Measurements from ENCODE around the gene RELN. TPM values are rescaled to one million over a fixed set of nuclear protein-coding genes. Genes with fewer than 3 reads are reported as not detected.

Gene RELN
- total RNA-seq, 1 experiment from 2014 or later: 0.48 TPM

DNA sequence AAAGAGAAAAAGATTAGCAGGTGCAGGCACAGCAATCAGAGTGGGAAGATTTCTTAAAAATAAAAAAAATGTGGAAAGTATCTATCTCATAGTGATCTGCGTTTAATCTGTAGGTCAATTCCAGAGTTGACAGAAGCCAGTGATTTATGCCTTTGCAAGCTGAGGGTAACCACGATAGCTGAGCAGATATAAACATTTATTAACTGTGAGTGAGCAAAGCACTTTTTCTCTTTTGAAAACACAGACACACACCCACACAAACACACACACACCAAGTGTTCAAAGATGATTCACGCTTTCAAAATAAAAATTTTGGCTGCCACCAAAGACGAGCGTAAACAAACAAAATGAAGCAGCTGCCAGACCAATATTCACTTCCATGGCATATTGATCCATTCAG, 300.2 kb downstream of the RELN start:
- no peak for TF ChIP-seq EZH2 (IDR thresholded peaks at IDR 0.05; ENCODE audit: low read depth)
- TF ChIP-seq, protein P1, sequence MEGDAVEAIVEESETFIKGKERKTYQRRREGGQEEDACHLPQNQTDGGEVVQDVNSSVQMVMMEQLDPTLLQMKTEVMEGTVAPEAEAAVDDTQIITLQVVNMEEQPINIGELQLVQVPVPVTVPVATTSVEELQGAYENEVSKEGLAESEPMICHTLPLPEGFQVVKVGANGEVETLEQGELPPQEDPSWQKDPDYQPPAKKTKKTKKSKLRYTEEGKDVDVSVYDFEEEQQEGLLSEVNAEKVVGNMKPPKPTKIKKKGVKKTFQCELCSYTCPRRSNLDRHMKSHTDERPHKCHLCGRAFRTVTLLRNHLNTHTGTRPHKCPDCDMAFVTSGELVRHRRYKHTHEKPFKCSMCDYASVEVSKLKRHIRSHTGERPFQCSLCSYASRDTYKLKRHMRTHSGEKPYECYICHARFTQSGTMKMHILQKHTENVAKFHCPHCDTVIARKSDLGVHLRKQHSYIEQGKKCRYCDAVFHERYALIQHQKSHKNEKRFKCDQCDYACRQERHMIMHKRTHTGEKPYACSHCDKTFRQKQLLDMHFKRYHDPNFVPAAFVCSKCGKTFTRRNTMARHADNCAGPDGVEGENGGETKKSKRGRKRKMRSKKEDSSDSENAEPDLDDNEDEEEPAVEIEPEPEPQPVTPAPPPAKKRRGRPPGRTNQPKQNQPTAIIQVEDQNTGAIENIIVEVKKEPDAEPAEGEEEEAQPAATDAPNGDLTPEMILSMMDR (conservative IDR thresholded peaks at IDR 0.05): no peak
- no peak for DNase-seq
- H3K9me2 ChIP-seq (ENCODE audit: insufficient read depth): no peaks in the 10 kb centered on the region
- H3K79me2 ChIP-seq (ENCODE audit: low read depth): no peaks in the 10 kb centered on the region
- H3K4me2 ChIP-seq: no peak overlapping the region
- no peaks in the 10 kb centered on the region for H4K20me1 ChIP-seq (ENCODE audit: insufficient read depth)
- H2AFZ ChIP-seq: no peak overlapping the region
- POLR2A ChIA-PET (ENCODE audit: unreplicated experiment): no interaction called here
- H3K9me3 ChIP-seq (ENCODE audit: insufficient read depth, low read depth): no peaks in the 10 kb centered on the region; the same call in 1 of the 2 replicates
- no peak overlapping the region for H3K4me3 ChIP-seq
- H3F3A ChIP-seq (ENCODE audit: insufficient read depth, low read depth): no peaks in the 10 kb centered on the region
- no peak overlapping the region for H3K27ac ChIP-seq
- CTCF ChIA-PET: no interaction called here
- no peaks in the 10 kb centered on the region for H3K4me1 ChIP-seq (replicated peaks; ENCODE audit: insufficient read depth)
- H3K36me3 ChIP-seq (ENCODE audit: low read depth): no peaks in the 10 kb centered on the region
- intact Hi-C loops (cut with micrococcal nuclease; ENCODE audit: unreplicated experiment): no loop called here
- BruUV-seq (replicated peaks): no TSS peak
- H3K27me3 ChIP-seq (ENCODE audit: insufficient read depth, low read depth): no peaks in the 10 kb centered on the region

DNA sequence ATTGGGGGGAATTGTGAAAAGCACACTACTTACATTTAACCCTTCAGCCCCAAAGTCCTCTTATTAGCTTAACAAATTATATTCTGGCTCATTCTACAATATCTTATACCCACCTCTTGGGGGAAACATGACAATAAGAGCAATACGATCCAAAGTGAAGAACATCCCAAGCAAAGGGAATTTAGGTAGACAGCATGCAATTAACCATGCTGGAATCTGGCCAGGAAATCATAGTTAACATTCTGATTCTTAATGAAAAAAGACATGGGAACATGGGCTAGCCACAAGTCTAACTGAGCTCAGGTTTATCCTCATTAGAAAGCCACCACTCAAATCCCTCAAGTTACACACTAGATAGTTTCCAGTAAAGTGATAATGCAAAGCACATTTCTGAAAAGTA, 301.5 kb downstream of the RELN start:
- H2AFZ ChIP-seq: no peak overlapping the region
- no peaks in the 10 kb centered on the region; the same call in 1 of the 2 replicates for H3K9me3 ChIP-seq (ENCODE audit: insufficient read depth, low read depth)
- no peaks in the 10 kb centered on the region for H3K4me1 ChIP-seq (replicated peaks; ENCODE audit: insufficient read depth)
- CTCF ChIA-PET: no interaction called here
- H4K20me1 ChIP-seq (ENCODE audit: insufficient read depth): no peaks in the 10 kb centered on the region
- H3K4me2 ChIP-seq: no peak overlapping the region
- no peak for DNase-seq
- intact Hi-C loops (cut with micrococcal nuclease; ENCODE audit: unreplicated experiment): no loop called here
- no peak overlapping the region for H3K27ac ChIP-seq
- BruUV-seq (replicated peaks): no TSS peak
- H3F3A ChIP-seq (ENCODE audit: insufficient read depth, low read depth): no peaks in the 10 kb centered on the region
- POLR2A ChIA-PET (ENCODE audit: unreplicated experiment): no interaction called here
- no peaks in the 10 kb centered on the region for H3K79me2 ChIP-seq (ENCODE audit: low read depth)
- H3K4me3 ChIP-seq: no peak overlapping the region
- H3K27me3 ChIP-seq (ENCODE audit: insufficient read depth, low read depth): no peaks in the 10 kb centered on the region
- no peaks in the 10 kb centered on the region for H3K9me2 ChIP-seq (ENCODE audit: insufficient read depth)
- TF ChIP-seq EZH2 (IDR thresholded peaks at IDR 0.05; ENCODE audit: low read depth): no peak
- TF ChIP-seq, protein P1 (conservative IDR thresholded peaks at IDR 0.05): no peak
- H3K36me3 ChIP-seq (ENCODE audit: low read depth): no peaks in the 10 kb centered on the region

DNA sequence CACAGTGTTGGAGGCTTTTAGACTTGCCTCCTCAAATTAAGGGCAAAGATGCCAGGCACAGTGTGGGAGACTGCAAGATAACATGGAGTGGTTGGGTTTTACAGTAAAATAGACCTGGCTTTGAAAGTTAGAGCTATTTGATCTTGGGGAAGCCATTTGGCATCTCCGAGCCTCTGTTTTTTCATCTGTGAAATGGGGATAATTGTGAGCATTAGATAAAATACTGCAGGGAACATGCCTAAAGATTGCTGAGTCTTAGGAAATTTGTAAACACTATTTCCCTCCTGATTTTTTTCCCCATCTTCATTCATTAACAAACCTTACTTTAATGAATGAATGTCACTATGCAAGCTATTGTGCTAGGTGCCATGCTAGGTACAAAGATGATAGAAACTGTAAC, 302.2 kb downstream of the RELN start:
- no peak overlapping the region for H3K4me3 ChIP-seq
- no peaks in the 10 kb centered on the region for H4K20me1 ChIP-seq (ENCODE audit: insufficient read depth)
- no peaks in the 10 kb centered on the region for H3K4me1 ChIP-seq (replicated peaks; ENCODE audit: insufficient read depth)
- H3K79me2 ChIP-seq (ENCODE audit: low read depth): no peaks in the 10 kb centered on the region
- no peak overlapping the region for H2AFZ ChIP-seq
- H3K27me3 ChIP-seq (ENCODE audit: insufficient read depth, low read depth): no peaks in the 10 kb centered on the region
- H3F3A ChIP-seq (ENCODE audit: insufficient read depth, low read depth): no peaks in the 10 kb centered on the region
- H3K27ac ChIP-seq: no peak overlapping the region
- DNase-seq: no peak
- POLR2A ChIA-PET (ENCODE audit: unreplicated experiment): no interaction called here
- CTCF ChIA-PET: no interaction called here
- intact Hi-C loops (cut with micrococcal nuclease; ENCODE audit: unreplicated experiment): no loop called here
- TF ChIP-seq EZH2 (IDR thresholded peaks at IDR 0.05; ENCODE audit: low read depth): no peak
- TF ChIP-seq, protein P1 (conservative IDR thresholded peaks at IDR 0.05): no peak
- H3K9me3 ChIP-seq (ENCODE audit: insufficient read depth, low read depth): no peaks in the 10 kb centered on the region; the same call in 1 of the 2 replicates
- no TSS peak for BruUV-seq (replicated peaks)
- H3K4me2 ChIP-seq: no peak overlapping the region
- H3K9me2 ChIP-seq (ENCODE audit: insufficient read depth): no peaks in the 10 kb centered on the region
- H3K36me3 ChIP-seq (ENCODE audit: low read depth): no peaks in the 10 kb centered on the region
